ENCODE measurements around the gene CPLX1. TPM values are rescaled to one million over a fixed set of nuclear protein-coding genes. Genes with fewer than 3 reads are reported as not detected.
A peak's percentile ranks its signal among the peaks of the same experiment; 100 is the strongest.

CPLX1 gene
- total RNA-seq, 1 donor from 2014 or later: 115 TPM

DNA sequence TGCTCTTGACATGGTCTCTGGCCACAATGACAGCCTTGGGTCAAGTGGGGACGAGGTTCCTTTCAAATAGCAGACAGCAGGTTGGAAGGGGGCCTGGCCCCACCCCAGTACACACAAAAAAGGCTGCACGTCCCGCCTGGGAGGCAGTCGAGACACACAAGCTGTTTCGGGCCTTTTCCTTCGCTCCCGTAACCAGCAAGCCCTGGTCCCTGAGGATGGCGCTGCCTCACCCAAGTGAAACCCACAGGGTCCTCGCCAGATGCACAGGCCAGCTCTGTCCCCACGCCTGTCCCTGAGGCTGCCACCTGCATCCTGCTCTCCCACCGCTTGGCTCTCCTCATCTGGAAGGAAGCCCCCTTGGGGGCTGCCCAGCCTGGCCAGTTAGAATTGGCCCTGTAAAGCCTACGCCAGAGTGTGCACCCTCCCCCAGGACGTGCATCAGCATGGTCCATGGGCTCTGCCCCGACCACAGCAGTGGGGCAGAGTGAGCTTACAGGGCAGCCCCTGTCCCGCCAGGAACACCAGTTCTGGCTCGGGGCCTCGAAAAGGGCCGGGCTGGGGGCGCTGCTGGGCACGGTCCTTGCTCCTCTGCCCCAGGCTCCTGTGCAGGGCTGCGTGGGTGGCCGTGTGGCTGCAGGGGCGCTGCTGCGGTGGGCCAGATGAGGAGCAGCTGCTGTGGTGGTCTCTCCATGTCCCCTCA is 2.0 kb downstream of the CPLX1 start:
- peak overlapping the region; percentile 83 for H3K4me3 Mint-ChIP-seq (ENCODE audit: unreplicated experiment)
- H3K27me3 Mint-ChIP-seq (ENCODE audit: unreplicated experiment): peaks cover 18% of the 10 kb centered on the region
- DNase-seq: no peak
- peaks cover 7% of the 10 kb centered on the region for H3K4me1 Mint-ChIP-seq (ENCODE audit: low read depth, unreplicated experiment)
- peaks cover 14% of the 10 kb centered on the region for H3K9me3 Mint-ChIP-seq (ENCODE audit: unreplicated experiment)
- TF ChIP-seq, protein P1, sequence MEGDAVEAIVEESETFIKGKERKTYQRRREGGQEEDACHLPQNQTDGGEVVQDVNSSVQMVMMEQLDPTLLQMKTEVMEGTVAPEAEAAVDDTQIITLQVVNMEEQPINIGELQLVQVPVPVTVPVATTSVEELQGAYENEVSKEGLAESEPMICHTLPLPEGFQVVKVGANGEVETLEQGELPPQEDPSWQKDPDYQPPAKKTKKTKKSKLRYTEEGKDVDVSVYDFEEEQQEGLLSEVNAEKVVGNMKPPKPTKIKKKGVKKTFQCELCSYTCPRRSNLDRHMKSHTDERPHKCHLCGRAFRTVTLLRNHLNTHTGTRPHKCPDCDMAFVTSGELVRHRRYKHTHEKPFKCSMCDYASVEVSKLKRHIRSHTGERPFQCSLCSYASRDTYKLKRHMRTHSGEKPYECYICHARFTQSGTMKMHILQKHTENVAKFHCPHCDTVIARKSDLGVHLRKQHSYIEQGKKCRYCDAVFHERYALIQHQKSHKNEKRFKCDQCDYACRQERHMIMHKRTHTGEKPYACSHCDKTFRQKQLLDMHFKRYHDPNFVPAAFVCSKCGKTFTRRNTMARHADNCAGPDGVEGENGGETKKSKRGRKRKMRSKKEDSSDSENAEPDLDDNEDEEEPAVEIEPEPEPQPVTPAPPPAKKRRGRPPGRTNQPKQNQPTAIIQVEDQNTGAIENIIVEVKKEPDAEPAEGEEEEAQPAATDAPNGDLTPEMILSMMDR (IDR thresholded peaks at IDR 0.05; ENCODE audit: partially characterized antibody, unreplicated experiment): no peak
- H3K27ac Mint-ChIP-seq (ENCODE audit: unreplicated experiment): no peak overlapping the region
- H3K36me3 Mint-ChIP-seq (ENCODE audit: unreplicated experiment): peaks cover 8% of the 10 kb centered on the region

GRCh38 chr4:823176-823760 is 2.7 kb downstream of the CPLX1 start:
- Mint-ChIP-seq H3K9me3 (ENCODE audit: unreplicated experiment) (peaks cover 12% of the 10 kb centered on the region), H3K36me3 (ENCODE audit: unreplicated experiment) (peaks cover 8% of the 10 kb centered on the region), H3K27ac (ENCODE audit: unreplicated experiment) (no peak overlapping the region), H3K4me3 (ENCODE audit: unreplicated experiment) (peak overlapping the region; percentile 83), H3K27me3 (ENCODE audit: unreplicated experiment) (peaks cover 19% of the 10 kb centered on the region), H3K4me1 (ENCODE audit: low read depth, unreplicated experiment) (peaks cover 7% of the 10 kb centered on the region)
- no peak for DNase-seq
- TF ChIP-seq, protein P1 (IDR thresholded peaks at IDR 0.05; ENCODE audit: partially characterized antibody, unreplicated experiment): no peak

DNA sequence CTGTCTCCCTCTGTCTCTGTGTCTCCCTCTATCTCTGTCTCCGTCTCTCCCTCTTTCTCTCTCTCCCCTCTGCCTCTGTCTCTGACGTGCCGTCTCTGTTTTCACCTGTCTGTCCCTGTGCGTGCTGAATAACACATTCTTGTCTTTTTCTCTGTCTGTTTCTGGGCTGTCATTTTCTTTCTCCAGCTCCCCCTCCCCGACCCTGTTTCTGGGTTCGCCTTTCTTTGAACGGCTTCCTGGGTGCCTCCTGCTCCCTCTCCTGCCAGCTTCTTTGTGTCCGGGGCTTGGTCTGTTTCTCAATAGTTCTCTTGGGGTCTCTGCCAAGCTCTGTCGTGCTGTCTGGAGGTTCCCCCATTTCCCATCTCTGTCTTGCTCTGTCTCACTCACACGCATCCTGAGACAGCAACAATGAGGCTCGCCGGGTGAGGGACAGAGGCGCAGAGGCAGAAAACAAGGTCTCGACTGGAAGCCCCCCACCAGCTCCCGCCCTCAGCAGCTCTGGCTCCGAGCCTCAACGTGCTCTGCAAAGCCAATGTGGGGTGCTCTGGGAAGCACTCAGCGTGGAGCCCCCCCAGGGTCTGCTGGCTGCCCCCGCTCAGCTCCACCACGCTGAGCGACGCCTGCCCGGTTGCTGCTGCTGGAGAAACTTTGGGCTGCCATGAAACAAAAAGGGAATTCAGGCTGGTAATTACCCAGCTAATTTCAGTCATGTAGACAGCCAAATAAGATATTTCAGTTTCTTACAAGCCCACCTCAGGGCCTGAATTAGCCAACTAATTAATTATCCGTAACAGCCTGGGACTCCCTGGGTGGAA is 3.4 kb downstream of the CPLX1 start:
- peaks cover 9% of the 10 kb centered on the region for H3K9me3 Mint-ChIP-seq (ENCODE audit: unreplicated experiment)
- peaks cover 8% of the 10 kb centered on the region for H3K36me3 Mint-ChIP-seq (ENCODE audit: unreplicated experiment)

GRCh38 chr4:821631-822030 is 4.3 kb downstream of the CPLX1 start:
- Mint-ChIP-seq H3K9me3 (ENCODE audit: unreplicated experiment) (peaks cover 9% of the 10 kb centered on the region), H3K27me3 (ENCODE audit: unreplicated experiment) (peaks cover 14% of the 10 kb centered on the region), H3K27ac (ENCODE audit: unreplicated experiment) (no peak overlapping the region), H3K4me1 (ENCODE audit: low read depth, unreplicated experiment) (peaks cover 4% of the 10 kb centered on the region), H3K36me3 (ENCODE audit: unreplicated experiment) (peaks cover 8% of the 10 kb centered on the region), H3K4me3 (ENCODE audit: unreplicated experiment) (no peak overlapping the region)
- no peak for DNase-seq
- TF ChIP-seq, protein P1 (IDR thresholded peaks at IDR 0.05; ENCODE audit: partially characterized antibody, unreplicated experiment): no peak

More for the DNA sequence above, 3.4 kb downstream of the CPLX1 start:
- Mint-ChIP-seq H3K27ac (ENCODE audit: unreplicated experiment) (no peak overlapping the region), H3K4me1 (ENCODE audit: low read depth, unreplicated experiment) (peaks cover 5% of the 10 kb centered on the region), H3K4me3 (ENCODE audit: unreplicated experiment) (peak overlapping the region; percentile 47), H3K27me3 (ENCODE audit: unreplicated experiment) (peaks cover 14% of the 10 kb centered on the region)
- no peak for DNase-seq
- TF ChIP-seq, protein P1 (IDR thresholded peaks at IDR 0.05; ENCODE audit: partially characterized antibody, unreplicated experiment): no peak

Measured in glutamatergic neuron (in vitro differentiated cells).